LNCAP (cell line): Measurements from ENCODE around the gene RAB12.

Experiments
- CTCF ChIP-seq: fragments of 450-650 bp; IDR thresholded peaks from 2 replicates; pipeline ENCODE4 v1.5.1; 2017; ENCODE audit warnings: mild to moderate bottlenecking

The RAB12 gene

GRCh38 chr18:8607776-8608742 lies 1.2 kb upstream of the RAB12 start:
- TF ChIP-seq CTCF = no peak

- TF ChIP-seq CTCF = no peak
Observed at GRCh38 chr18:8609659-8610458, 622 bp downstream of the RAB12 start.

- no peak for TF ChIP-seq CTCF
Observed at GRCh38 chr18:8610459-8610851, 1.2 kb downstream of the RAB12 start.

- no peak for TF ChIP-seq CTCF
Observed at GRCh38 chr18:8611916-8612576, 2.8 kb downstream of the RAB12 start.

- no peak for TF ChIP-seq CTCF
Observed at GRCh38 chr18:8614875-8615274, 5.6 kb downstream of the RAB12 start.

- no peak for TF ChIP-seq CTCF
Observed at GRCh38 chr18:8615397-8616027, 6.3 kb downstream of the RAB12 start.

- no peak for TF ChIP-seq CTCF
Observed at GRCh38 chr18:8616028-8616401, 6.8 kb downstream of the RAB12 start.
